DMS53 treated with DMSO at 0.1 percent for 48 hours (cell line): ENCODE measurements around the gene PANX2.
A peak's percentile ranks its signal among the peaks of the same experiment; 100 is the strongest.

ENCODE experiments used
- DNase-seq: peaks from one replicate; lab custom pipeline; 2025; ENCODE audit not compliant: unreplicated experiment; lab: John Stamatoyannopoulos, UW

The PANX2 gene

DNA sequence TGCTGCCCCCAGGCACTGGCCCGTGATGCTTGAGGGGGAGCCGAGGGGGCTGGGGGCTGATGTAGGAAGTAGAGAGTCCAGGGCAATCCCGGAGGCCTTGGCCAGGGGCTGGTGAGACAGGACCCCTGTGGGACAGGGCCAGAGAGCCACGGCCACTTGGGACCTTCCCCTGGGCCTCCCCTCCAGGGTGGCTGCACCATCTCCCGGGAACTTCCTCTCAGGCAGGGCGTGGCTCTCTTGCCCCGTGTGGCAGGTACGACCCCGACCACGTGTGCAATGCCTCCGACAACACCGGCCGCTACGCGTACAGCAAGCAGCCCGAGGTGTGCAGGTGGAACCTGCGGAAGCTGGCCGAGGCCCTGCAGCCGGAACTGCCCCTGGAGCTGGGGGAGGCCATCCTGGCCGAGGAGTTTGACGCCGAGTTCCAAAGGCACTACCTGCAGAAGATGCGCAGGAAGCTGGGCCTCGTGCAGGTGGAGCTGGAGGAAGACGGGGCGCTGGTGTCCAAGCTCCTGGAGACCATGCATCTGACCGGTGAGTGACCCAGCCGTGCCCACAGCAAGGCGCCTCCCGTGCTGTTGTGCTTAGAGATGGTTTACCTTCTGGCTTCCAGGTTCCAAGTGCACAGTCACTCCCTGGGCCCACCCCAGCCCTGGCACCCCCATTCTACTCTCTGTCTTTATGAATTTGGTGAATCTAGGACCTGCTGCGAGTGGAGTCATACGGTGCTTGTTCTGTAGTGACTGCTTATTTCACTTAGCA is 40.0 kb downstream of the PANX2 start:
- no peak for DNase-seq

DNA sequence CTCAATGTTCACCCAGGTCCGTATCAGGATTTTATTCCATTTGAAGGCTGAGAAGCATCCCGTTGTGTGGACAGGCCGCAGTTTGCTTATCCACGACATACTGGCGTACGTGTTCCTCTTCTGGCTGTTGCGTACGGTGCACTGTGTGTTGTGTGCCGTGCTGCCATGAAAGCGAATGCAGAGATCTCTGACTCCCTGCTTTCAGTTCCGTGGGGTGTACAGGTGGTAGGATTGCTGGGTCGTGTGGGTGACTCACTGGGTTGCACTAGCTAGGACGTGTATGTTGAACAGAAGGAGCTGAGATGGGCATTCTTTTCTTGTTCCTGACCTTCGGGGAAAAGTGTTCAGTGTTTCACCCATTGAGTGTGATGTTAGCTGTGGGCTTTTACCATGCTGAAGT is 40.6 kb downstream of the PANX2 start:
- DNase-seq: no peak

DNA sequence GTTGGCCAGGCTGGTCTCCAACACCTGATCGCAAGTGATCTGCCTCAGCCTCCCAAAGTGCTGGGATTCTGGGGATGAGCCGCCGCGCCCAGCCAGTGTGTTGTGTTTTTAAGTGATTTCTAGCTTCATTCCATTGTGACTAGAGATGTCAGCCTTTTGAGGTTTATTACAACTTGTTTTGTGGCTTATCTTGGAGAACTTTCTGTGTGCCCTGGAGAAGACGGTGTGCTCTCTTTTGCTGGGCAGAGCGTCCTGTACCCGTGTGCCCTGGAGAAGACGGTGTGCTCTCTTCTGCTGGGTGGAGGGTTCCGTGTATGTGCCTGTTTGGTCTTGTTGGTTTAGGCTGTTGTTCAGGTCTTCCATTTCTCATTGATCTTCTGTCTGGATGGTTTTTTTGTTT is 42.7 kb downstream of the PANX2 start:
- DNase-seq: no peak

DNA sequence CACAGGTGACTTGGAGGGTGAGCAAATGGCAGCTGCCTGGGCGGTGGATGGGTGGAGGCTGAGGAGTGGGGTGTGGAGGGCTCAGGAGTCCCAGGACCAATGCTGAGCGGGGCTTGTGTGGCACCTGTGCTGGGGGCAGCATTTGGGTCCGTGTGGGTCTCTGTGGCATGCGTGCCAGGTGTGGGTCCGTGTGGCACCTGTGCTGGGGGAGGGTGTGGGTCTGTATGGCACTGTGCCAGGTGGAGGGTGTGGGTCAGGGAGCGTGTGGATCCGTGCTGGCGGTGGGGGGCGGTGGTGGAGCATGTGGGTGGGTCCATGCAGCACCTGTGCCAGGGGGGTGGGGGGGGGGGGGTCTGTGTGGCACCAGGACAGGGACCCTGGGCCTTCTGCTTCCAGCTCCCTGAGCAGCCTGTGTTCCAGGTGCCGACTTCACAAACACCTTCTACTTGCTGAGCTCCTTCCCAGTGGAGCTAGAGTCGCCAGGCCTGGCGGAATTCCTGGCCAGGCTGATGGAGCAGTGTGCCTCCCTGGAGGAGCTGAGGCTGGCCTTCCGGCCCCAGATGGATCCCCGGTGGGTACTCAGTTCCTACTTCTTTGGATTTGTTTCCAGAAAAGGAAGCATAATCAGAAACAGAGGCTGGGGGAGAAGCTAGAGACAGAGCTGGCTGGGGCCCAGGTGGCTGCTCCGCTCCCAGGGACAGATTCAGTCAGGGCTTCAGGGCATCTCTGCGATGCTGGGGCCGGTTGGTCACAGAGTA is 44.9 kb downstream of the PANX2 start:
- no peak for DNase-seq

DNA sequence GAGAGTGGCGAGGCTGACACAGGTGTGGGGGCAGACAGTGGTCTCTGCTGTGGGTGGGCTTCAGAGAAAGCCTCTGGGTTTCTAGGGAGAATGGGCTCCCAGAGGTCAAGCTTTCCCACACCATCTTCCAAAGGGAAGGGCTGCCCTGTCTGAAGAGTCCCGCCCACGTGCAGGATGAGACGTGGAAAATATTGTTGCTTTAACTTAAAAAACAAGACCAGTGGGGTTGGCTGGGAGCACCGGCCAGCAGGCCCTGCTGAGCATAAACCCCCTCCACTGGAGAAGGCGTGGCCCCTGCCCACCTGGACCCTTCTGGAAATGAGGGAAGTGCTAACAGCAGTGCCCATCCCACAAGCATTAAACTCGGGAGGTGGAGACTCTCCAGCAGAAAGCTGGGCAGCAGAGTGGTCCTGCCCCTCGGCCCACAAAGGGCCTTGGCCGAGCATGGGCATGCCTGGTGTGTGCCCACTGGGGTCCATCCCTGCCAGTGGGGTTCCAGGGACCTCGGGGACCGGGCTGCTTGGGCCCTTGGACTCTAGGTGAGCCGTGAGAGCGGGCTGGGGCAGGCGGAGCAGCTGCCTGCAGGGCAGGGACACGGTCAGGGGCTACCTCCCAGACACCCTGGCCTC is 45.6 kb downstream of the PANX2 start:
- DNase-seq: no peak

DNA sequence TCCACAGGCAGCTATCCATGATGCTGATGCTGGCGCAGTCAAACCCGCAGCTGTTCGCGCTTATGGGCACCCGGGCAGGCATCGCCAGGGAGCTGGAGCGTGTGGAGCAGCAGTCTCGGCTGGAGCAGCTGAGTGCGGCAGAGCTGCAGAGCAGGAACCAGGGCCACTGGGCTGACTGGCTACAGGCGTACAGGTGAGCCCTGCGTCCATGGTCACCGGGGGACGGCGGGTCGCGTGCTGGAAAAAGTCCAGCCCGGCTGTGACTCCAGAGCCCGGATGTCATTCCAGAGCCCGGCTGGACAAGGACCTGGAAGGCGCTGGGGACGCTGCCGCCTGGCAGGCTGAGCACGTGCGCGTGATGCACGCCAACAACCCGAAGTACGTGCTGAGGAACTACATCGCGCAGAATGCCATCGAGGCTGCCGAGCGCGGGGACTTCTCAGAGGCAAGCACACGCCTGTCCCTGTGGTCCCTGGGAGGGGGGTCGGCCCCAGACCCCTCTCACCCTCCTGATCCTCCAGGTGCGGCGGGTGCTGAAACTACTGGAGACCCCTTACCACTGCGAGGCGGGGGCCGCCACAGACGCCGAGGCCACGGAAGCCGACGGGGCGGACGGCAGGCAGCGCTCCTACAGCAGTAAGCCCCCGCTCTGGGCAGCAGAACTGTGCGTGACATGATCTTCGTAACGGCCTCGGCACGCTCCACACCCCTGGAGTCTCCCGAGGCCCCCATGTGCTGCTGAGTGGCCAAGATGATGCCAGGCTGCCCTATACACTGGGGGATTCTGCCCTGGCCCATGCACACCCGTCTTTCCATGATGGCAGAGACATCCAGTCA is 46.4 kb downstream of the PANX2 start:
- DNase-seq: no peak

DNA sequence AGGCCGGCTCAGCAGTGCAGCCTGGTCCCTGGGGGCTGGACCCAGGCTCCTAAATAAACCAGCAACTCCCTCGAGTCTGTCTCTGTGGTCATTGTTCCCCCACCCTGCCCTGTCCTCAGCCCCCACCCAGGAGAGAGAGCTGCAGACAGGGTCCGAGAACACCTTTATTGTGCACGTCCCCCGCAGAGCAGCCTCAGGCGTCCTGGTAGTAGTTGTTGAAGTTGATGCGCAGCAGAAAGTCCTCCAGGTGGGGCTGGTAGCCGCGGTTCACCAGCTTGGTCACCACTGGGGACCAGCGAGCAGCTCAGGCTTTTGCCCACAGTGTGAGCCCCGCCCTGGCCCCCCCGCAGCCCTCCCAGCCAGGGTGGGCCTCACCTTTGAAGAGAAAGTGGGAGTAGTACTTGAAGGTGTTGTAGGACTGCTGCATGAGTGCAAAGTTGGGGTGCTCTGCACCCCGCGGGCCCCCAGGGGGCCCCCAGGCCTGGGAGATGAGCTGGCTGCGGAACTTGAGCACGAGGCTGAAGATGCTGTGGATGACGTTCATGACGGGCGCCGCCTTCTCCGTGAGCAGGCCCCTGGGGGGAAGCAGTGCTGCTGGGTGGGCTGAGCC is 47.1 kb downstream of the PANX2 start:
- DNase-seq: no peak

DNA sequence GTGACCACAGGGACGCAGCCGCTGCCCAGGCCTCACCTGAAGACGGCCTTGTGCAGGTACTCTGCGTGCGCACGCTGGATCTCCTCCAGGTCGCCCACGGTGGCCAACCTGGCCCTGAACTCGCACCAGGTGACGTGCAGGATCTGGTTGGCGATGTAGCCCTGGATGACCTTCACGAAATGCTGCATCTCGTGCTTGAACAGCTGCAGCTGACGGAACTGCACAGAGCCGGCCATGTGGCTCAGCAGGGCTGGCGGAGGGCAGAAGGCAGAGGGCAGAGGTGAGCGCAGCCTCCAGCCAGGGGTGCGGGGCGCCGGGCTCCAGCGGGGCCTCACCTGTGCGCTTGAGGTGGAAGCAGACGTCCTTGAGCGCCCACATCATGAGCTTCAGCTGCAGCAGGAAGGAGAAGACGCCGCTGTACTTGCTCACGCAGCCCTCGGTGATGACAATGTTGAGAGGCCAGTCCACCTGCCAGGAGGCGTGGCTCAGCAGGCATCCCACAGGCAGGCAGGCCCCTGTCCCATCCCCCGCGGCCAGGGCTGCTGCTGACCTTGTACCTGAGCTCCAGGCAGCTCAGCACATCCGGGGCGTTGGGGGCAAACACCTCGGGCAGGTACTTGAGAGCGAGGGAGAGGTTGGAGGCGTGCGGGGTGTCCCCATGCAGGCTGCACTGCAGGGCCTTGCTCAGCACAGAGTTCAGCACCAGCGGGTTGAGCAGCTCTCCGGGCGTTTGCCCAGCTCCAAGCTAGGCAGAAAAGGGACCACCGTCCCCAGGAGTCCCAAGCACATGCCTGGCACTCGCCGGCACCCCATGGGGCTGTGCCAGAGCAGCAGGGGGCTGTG is 47.8 kb downstream of the PANX2 start:
- DNase-seq: peak; percentile 85

DNA sequence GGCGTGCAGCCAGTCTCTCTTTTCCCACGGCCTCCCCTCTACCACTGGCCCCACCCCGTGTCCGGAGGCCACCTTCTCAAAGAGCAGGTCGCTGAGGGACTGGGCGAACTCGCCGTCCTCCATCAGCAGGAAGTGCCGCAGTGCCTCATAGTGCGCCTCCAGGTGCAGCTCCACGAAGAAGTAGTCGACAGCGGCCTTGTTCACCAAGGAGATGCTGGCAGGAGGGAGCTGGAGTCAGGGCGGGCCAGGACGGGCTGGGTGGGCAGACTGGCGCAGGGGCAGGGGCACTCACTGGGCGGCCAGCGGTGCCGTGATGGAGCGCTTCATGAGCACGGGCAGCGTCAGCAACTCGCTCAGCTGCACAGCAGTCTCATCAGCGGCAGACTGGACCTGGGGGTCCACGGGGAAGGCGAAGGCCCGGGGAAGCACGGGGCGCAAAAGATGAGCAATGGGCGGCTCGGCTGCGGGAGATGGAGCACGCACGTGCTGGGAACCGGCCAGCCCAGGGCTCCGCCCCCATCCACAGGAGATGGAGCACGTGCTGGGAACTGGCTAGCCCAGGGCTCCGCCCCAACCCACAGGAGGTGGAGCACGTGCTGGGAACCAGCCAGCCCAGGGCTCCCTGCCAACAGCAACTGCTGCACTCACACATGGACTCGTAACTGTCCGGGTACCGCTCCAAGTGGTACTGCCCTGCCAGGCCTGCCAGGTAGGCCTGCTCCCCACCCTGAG is 48.6 kb downstream of the PANX2 start:
- peak; percentile 80 for DNase-seq

DNA sequence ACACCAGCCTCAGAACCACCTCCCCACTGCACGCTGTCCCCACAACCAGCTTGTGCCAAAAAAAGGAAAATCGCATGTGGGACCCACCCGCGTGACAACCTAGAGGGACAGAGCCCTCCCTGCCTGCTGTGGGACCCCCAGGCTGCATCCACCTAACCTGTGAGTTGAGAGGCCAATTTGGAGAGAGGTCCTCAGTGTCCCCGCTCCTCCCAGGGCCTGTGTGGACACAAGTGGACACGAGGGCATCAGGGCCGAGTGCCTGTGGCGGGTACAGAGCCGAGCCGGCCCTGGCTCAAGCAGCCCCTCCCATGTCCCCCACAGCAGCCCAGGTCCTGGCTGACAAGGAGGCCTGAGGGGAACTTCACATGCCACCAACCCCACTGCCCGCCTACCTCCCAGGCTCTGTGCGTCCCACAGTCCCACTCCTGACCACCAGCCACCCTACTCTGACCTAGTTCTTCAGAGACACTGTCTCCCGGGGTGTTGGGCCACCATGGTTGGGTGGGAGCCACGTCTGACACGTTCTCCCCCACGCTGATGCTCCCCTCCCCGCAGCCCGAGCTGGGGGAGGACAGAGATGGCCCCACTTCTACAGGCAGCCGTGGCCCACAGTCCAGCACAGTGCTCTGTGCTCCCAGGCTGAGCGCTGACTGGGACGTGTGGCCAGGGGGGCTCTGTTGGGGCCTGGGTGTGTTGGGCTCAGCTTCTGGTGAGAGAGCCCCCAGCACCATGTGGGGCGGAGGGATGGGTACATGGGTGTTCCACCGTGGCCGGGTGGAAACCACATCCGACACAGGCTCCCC is 49.5 kb downstream of the PANX2 start:
- DNase-seq: no peak

DNA sequence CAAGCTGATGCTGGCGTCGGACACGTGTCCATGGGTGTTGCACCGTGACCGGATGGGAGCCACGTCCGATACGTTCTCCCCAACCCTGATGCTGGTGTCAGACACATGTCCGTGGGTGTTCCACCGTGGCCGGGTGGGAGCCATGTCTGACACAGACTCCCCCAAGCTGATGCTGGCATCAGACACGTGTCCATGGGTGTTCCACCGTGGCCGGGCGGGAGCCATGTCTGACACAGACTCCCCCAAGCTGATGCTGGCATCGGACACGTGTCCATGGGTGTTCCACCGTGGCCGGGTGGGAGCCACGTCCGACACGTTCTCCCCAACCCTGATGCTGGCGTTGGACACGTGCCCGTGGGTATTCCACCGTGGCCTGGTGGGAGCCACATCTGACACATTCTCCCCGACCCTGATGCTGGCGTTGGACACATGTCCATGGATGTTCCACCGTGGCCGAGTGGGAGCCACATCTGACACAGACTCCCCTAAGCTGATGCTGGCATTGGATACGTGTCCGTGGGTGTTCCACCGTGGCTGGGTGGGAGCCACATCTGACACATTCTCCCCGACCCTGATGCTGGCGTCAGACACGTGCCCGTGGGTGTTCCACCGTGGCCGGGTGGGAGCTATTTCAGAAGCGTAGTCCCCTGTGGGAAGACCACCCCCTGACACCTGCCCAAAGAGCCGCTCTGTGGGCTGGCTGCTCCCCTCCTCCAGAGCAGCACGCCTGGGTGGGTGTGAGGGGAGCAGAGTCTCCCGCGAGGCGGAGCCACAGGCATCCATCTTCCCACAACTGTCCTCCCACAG is 50.3 kb downstream of the PANX2 start:
- no peak for DNase-seq

DNA sequence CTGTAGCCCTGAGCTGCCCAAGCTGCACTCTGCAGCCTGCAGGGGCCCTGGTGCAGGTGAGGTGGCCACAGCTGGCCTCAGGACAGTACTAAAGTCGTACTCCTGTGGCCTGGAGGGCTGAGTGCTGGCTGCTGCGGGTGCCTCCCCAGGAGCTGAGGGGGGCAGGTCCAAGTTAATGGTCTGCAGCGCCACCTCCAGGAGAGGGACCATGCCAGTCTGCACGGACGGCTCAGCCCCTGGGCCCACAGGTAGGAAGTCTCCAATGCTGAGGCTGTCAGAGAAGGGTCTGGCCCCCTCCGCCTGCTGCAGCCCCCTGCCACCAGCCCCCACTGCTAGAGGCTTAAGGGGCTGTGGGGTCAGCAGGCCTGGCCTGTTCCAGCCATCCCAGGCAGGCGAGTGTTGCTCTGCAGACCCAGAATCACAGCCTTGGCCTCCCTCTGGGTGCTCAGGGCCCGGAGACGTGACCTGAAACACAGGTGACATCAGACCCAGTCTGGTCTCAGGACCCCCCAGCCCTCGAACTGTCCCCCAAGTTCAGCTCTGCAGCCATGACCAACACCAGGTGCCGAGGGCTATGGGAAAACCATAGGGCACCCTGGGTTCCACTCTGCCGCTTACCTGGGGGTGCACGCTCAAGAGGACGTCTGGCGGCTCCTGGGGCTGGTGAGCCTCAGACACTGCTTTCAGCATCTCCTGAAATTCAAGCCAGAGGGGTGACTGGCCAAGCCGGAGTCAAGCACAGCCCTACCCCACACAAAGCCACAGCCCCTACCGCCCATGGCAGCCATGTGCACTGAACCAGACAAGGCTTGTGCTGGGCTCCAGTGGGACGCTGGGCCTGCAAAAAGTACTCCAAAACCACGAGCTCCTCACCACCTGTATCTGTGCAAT is 51.1 kb downstream of the PANX2 start:
- no peak for DNase-seq

DNA sequence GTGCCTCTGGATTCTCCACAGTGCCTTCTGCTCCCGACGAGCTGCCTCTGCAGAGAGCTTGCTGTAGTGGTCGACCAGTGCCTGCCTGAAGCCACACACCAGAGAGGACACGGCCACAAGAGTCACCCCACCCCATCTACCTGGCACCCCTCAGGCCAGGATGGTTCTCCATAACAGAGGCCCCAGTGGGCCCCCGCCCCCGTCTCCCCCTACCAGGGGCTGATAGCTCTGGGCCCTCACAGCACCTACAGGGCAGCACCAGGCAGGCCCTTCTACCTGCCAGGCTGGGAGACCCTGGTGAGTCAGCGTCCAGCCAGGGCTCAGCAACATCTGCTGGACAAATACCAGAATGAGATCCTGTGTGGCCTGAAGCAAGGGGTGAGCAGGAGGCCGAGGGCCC is 52.0 kb downstream of the PANX2 start:
- DNase-seq: no peak

DNA sequence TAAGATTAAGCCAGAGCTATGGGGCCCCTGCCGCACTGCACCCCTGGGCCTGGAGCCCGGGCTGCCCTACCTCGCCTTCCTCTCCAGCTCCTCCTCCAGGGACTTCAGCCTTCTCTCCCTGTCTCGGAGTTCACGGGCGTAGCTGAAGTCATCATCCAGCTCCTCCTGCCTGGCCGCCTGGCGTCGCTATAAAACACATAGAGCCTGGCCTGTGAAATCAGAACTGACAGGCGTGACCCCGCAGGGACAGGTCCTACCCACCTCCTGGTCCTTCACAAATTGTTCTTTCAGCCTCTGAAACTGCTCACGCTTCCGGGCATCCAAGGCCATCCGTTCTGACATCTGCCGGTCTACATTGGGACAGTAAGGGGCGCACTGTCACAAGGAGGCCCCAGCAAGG is 53.5 kb downstream of the PANX2 start:
- DNase-seq: no peak

DNA sequence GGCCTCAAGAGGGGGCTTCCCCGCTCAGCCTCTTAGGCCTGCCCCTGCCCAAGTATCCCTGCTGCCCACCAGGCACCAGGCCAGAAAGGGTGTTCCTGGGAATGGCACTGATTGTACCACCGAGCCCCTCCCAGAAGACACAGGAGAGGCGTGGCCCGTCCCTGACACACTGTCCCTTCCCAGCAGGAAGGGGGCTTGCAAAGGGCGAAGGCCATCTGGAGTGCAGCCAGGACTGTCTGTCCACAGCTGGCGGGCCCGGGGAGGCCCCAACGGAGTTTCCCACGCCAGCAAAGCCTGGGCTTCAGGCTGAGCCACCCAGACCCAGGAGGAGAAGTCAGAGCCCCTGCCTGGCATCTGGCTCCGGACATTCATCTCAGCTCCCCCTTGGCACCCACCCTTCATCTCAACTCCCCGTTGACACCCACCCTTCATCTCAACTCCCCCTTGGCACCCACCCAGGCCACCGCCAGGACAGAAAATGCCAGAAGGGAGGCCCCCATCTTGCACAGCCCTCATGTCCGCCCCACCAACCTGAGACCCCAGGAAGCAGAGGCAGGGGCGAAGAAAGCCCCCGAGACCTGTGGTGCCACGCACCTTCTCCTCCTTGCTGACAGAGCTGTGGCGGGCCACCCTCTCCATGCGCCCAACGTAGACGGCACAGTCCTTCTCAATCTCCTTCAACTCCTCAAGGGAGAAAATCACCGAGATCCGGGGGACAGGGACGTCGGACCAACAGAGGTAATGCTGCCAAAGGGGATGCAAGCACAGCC is 54.9 kb downstream of the PANX2 start:
- no peak for DNase-seq
